ENCODE measurements around the gene ZNF35.
"Not testable (repeated sequence)": the region's sequence is repeated elsewhere in the genome, so short reads cannot be mapped to it uniquely, and the experiment has no call there.

The ZNF35 gene

DNA sequence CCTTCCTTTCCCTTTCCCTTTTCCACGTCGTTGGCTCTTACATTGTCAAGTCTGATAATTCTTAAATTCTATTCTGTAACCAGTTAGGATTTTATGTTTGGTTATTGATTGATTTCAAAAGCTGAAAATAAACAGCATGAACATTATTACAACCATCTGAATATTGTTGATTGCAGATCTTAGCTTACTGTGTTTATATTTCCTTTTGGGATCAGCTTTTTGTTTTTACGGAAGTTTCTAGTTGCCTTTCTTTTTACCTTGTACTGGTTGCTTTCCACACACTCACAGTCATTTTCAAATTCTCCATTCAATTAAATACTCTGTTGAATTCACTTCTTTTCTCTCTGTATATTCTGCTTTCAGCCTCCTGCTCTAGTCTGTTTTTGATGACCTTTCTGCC lies 16.6 kb downstream of the ZNF35 start:
- Histone ChIP-seq H3K4me2 (ENCODE audit: low read length) (no peak overlapping the region), H3K9ac (no peak overlapping the region), H3K4me1 (no peaks in the 10 kb centered on the region), H3K79me2 (no peaks in the 10 kb centered on the region), H3K27ac (no peak overlapping the region), H3K27me3 (ENCODE audit: control insufficient read depth, insufficient read depth, low read length) (no peaks in the 10 kb centered on the region), H2AFZ (no peak overlapping the region), H3K4me3 (ENCODE audit: low read depth, low read length) (no peak overlapping the region), H3K36me3 (ENCODE audit: control insufficient read depth, insufficient read depth, low read length) (no peaks in the 10 kb centered on the region), H3K9me3 (ENCODE audit: control insufficient read depth, low read length) (no peaks in the 10 kb centered on the region)
- TF ChIP-seq, protein P1, sequence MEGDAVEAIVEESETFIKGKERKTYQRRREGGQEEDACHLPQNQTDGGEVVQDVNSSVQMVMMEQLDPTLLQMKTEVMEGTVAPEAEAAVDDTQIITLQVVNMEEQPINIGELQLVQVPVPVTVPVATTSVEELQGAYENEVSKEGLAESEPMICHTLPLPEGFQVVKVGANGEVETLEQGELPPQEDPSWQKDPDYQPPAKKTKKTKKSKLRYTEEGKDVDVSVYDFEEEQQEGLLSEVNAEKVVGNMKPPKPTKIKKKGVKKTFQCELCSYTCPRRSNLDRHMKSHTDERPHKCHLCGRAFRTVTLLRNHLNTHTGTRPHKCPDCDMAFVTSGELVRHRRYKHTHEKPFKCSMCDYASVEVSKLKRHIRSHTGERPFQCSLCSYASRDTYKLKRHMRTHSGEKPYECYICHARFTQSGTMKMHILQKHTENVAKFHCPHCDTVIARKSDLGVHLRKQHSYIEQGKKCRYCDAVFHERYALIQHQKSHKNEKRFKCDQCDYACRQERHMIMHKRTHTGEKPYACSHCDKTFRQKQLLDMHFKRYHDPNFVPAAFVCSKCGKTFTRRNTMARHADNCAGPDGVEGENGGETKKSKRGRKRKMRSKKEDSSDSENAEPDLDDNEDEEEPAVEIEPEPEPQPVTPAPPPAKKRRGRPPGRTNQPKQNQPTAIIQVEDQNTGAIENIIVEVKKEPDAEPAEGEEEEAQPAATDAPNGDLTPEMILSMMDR (IDR thresholded peaks at IDR 0.05) = no peak

DNA sequence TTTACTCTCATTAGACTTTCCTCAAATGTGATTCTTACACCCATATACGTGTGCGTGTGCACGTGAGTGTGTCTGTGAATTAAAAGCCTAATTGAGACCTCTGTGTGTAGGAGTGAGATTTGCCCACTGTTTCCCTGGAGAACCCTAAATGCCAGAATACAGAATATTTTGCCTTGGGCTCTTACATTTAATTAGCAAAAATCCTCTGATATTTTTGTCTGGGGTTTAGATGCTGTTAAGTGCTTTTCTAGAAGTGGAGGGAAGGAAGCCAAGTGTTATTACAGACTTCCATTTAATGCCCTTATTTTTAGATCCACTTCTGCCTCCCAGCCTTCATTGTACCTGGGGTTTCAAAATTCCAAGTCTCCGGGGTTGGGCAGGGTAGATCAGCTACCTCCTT lies 17.8 kb downstream of the ZNF35 start:
- H3K79me2 ChIP-seq = no peaks in the 10 kb centered on the region
- no peak overlapping the region for H2AFZ ChIP-seq
- H3K4me1 ChIP-seq = no peaks in the 10 kb centered on the region
- H3K9me3 ChIP-seq (ENCODE audit: control insufficient read depth, low read length) = no peaks in the 10 kb centered on the region
- H3K9ac ChIP-seq = no peak overlapping the region
- no peak overlapping the region for H3K4me3 ChIP-seq (ENCODE audit: low read depth, low read length)
- H3K27ac ChIP-seq = no peak overlapping the region
- H3K36me3 ChIP-seq (ENCODE audit: control insufficient read depth, insufficient read depth, low read length) = no peaks in the 10 kb centered on the region
- no peak overlapping the region for H3K4me2 ChIP-seq (ENCODE audit: low read length)
- TF ChIP-seq, protein P1 (IDR thresholded peaks at IDR 0.05) = no peak
- H3K27me3 ChIP-seq (ENCODE audit: control insufficient read depth, insufficient read depth, low read length) = no peaks in the 10 kb centered on the region

DNA sequence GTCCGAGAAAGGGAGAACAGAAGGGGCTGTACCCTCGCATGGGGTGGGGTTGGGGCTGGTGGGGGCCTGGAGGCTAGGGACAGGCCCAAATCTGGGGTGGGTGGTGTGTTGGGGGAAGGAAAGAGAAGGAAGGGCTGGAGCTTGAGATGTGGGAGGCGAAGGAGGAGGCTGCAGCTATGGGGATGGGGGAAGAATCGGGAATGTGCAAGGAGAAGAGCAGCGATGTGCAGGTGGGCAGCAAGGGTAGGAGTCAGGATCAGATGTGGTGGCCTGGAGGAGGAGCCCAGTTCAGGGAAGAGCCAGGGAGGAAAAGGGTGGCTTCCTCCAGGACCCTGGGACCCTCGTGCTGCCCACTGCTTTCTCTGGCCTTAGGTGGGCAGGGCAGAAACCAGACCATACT lies 21.2 kb downstream of the ZNF35 start:
- TF ChIP-seq, protein P1 (IDR thresholded peaks at IDR 0.05) = no peak
- no peak overlapping the region for H3K27ac ChIP-seq
- H3K4me2 ChIP-seq (ENCODE audit: low read length) = no peak overlapping the region
- no peak overlapping the region for H3K9ac ChIP-seq
- no peaks in the 10 kb centered on the region for H3K9me3 ChIP-seq (ENCODE audit: control insufficient read depth, low read length)
- no peaks in the 10 kb centered on the region for H3K27me3 ChIP-seq (ENCODE audit: control insufficient read depth, insufficient read depth, low read length)
- H3K4me1 ChIP-seq = peaks cover 12% of the 10 kb centered on the region
- H3K79me2 ChIP-seq = no peaks in the 10 kb centered on the region
- H2AFZ ChIP-seq = no peak overlapping the region
- no peak overlapping the region for H3K4me3 ChIP-seq (ENCODE audit: low read depth, low read length)
- H3K36me3 ChIP-seq (ENCODE audit: control insufficient read depth, insufficient read depth, low read length) = no peaks in the 10 kb centered on the region

DNA sequence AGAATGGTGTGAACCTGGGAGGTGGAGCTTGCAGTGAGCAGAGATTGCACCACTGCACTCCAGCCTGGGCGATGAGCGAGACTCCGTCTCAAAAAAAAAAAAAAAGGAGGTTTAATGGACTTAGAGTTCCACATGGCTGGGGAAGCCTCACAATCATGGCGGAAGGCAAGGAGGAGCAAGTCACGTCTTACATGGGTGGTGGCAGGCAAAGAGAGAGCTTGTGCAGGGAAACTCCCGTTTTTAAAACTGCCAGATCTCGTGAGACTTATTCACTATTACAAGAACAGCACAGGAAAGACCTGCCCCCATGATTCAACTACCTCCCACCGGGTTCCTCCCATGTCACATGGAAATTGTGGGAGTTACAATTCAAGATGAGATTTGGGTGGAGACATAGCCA lies 24.9 kb downstream of the ZNF35 start:
- H3K4me1 ChIP-seq = peaks cover 12% of the 10 kb centered on the region
- not testable (repeated sequence) for H3K79me2 ChIP-seq; H3K9me3 ChIP-seq (ENCODE audit: control insufficient read depth, low read length); H3K27me3 ChIP-seq (ENCODE audit: control insufficient read depth, insufficient read depth, low read length); H3K4me3 ChIP-seq (ENCODE audit: low read depth, low read length); H3K4me2 ChIP-seq (ENCODE audit: low read length); H3K9ac ChIP-seq; H2AFZ ChIP-seq; H3K36me3 ChIP-seq (ENCODE audit: control insufficient read depth, insufficient read depth, low read length); H3K27ac ChIP-seq

DNA sequence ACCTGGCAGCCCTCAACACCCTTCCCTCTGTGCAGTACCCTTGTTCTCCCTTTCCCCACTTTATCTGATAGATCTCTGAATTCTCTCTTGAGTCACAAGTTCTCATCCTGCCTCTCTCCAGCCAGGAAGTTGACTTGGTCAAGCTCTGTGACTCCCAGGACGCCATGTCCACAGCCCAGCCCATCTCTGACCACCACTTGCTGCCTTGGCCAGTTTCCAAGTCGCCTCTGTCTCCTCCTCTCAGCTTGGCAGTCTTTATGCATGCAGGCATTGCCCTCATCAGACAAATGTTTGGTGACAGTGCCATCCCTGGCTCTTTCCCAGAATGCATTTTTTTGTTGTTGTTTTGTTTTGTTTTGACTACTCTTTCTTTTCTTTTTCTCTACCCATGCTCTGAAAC lies 25.7 kb downstream of the ZNF35 start:
- TF ChIP-seq, protein P1 (IDR thresholded peaks at IDR 0.05) = no peak
- peaks cover 6% of the 10 kb centered on the region for H3K79me2 ChIP-seq
- no peak overlapping the region for H3K27ac ChIP-seq
- peaks cover 12% of the 10 kb centered on the region for H3K4me1 ChIP-seq
- no peaks in the 10 kb centered on the region for H3K36me3 ChIP-seq (ENCODE audit: control insufficient read depth, insufficient read depth, low read length)
- H3K4me3 ChIP-seq (ENCODE audit: low read depth, low read length) = no peak overlapping the region
- H3K27me3 ChIP-seq (ENCODE audit: control insufficient read depth, insufficient read depth, low read length) = no peaks in the 10 kb centered on the region
- H3K4me2 ChIP-seq (ENCODE audit: low read length) = no peak overlapping the region
- no peak overlapping the region for H3K9ac ChIP-seq
- no peaks in the 10 kb centered on the region for H3K9me3 ChIP-seq (ENCODE audit: control insufficient read depth, low read length)
- no peak overlapping the region for H2AFZ ChIP-seq

Data from parathyroid adenoma (tissue), 2 donors.